ENCODE results near the gene ZFHX3. TPM values are rescaled to one million over a fixed set of nuclear protein-coding genes. Genes with fewer than 3 reads are reported as not detected.

ZFHX3 gene
- total and polyA plus RNA-seq, 4 donors: 1.5 to 5.9 (median 3.0) TPM

- TF ChIP-seq CTCF (IDR thresholded peaks at IDR 0.05; ENCODE audit: low read depth, low read length, missing input control) (no peak), HNF4G (IDR thresholded peaks at IDR 0.05) (no peak), FOXA1 (IDR thresholded peaks at IDR 0.05) (no peak), ZBTB33 (IDR thresholded peaks at IDR 0.05) (no peak), SP1 (IDR thresholded peaks at IDR 0.05) (no peak), TAF1 (conservative IDR thresholded peaks at IDR 0.05) (no peak), RXRA (IDR thresholded peaks at IDR 0.05) (no peak)
Measured at GRCh38 chr16:73053038-73053363, 5.1 kb upstream of the ZFHX3 start (continued).

DNA sequence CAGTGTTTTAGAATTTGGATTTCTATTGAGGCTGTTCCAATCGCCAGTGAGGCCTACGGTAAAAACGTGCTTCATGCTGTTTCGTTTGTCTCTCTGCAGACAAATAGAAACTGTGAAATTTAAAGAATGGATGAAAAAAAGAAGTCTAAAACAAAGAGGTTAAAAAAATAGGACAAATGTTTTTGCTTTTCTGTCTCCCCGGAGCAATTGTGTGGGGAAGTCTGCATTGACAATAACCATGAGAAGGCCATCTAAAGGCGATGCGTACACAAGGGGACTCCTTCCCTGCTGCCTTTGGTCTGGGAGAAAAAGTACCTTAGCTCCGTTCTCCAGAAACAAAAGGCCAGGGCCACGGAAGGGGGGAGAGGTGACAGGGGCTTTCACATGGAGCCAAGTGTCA, 4.6 kb upstream of the ZFHX3 start:
- Histone ChIP-seq H3K9ac (ENCODE audit: low read depth in 1 of 2, low read length in 2 of 2) (peak overlapping the region in 1 of 2 donors; percentile 5), H3K4me3 (ENCODE audit: low read depth in 1 of 3, low read length in 3 of 3) (no peak overlapping the region), H3K36me3 (ENCODE audit: control insufficient read depth in 4 of 4, insufficient read depth in 3 of 4, low read depth in 1 of 4, low read length in 3 of 4) (no peaks in the 10 kb centered on the region), H3K4me1 (ENCODE audit: control insufficient read depth in 4 of 4, insufficient read depth in 4 of 4, low read length in 3 of 4) (peaks cover 7 to 57% (median 43%) of the 10 kb centered on the region in 4 donors), H3K27ac (ENCODE audit: low read depth in 1 of 2, low read length in 2 of 2) (peak overlapping the region; percentile 76 to 92), H3K27me3 (ENCODE audit: control insufficient read depth in 4 of 4, insufficient read depth in 4 of 4, low read length in 3 of 4) (no peaks in the 10 kb centered on the region), H3K9me3 (ENCODE audit: control insufficient read depth in 4 of 4, low read length in 3 of 4) (no peaks in the 10 kb centered on the region)
- DNase-seq (ENCODE audit: low spot score): no peak
- WGBS: 82% methylated on average over 9 of the region's 9 CpGs
- no peak for TF ChIP-seq GABPA (IDR thresholded peaks at IDR 0.05 in 1 of 2, conservative IDR thresholded peaks at IDR 0.05 in 1 of 2)
- TF ChIP-seq ATF3 (IDR thresholded peaks at IDR 0.05): no peak
- no peak for TF ChIP-seq CTCF (IDR thresholded peaks at IDR 0.05; ENCODE audit: low read depth, low read length, missing input control)

DNA sequence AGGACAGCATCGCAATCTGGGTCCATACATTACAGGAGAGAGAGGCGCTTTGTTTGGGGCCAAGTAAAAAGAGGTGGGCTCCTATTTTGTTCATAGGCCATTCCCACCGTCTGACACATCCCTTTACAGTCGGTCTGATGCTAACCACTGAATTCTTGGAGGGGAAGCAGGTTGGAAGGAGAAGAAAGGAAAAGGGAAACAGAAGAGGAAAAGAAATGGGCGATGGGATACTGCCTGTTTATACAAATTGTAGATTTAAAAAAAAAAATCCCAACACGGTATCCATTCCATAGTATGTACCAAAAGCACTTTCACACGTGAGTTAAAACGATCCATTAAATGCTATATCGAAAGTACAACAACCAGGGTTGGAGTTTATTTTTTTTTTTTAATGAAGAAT, 4.0 kb upstream of the ZFHX3 start:
- no peak for DNase-seq (ENCODE audit: low spot score)
- no peak for TF ChIP-seq REST (IDR thresholded peaks at IDR 0.05)
- TF ChIP-seq HNF4G (IDR thresholded peaks at IDR 0.05): no peak
- no peak for TF ChIP-seq TAF1 (conservative IDR thresholded peaks at IDR 0.05)
- Histone ChIP-seq H3K4me1 (ENCODE audit: control insufficient read depth in 4 of 4, insufficient read depth in 4 of 4, low read length in 3 of 4) (peaks cover 7 to 59% (median 47%) of the 10 kb centered on the region in 4 donors), H3K9me3 (ENCODE audit: control insufficient read depth in 4 of 4, low read length in 3 of 4) (no peaks in the 10 kb centered on the region), H3K27me3 (ENCODE audit: control insufficient read depth in 4 of 4, insufficient read depth in 4 of 4, low read length in 3 of 4) (no peaks in the 10 kb centered on the region), H3K36me3 (ENCODE audit: control insufficient read depth in 4 of 4, insufficient read depth in 3 of 4, low read depth in 1 of 4, low read length in 3 of 4) (no peaks in the 10 kb centered on the region), H3K9ac (ENCODE audit: low read depth in 1 of 2, low read length in 2 of 2) (no peak overlapping the region), H3K4me3 (ENCODE audit: low read depth in 1 of 3, low read length in 3 of 3) (no peak overlapping the region), H3K27ac (ENCODE audit: low read depth in 1 of 2, low read length in 2 of 2) (peak overlapping the region; percentile 34 to 76)
- 87% methylated on average over 9 of the region's 9 CpGs for WGBS

All from liver (tissue), 9 donors.